ENCODE data around the gene RNPS1. TPM values are rescaled to one million over a fixed set of nuclear protein-coding genes. Genes with fewer than 3 reads are reported as not detected.
A peak's percentile ranks its signal among the peaks of the same experiment; 100 is the strongest.

The RNPS1 gene
- total RNA-seq, 1 donor from 2014 or later = 98.6 TPM

DNA sequence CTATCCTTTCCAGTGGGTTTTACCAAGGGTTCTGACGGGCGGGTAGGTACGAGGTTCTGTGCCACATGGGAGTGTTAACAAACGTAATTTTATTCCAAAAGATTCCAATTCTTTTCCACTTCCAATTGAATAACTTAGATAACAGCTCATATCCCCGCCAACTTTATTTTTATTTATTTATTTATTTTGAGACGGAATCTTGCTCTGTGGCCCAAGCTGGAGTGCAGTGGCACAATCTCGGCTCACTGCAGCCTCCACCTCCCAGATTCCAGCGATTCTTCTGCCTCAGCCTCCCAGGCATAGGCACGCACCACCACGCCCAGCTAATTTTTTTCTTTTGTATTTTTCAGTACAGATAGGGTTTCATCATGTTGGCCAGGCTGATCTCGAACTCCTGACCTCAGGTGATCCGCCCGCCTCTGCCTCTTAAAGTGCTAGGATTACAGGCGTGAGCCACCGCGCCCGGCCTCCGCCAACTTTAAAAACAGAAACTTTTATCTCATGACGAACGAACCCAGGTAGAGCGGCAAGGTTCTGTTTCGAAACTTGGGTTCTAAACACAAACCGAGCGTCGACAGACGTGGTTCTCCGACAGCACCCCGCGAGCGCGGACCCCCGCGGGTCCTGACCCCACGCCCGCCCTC, 17.2 kb downstream of the RNPS1 start:
- Histone ChIP-seq H3K4me3 (peak overlapping the region; percentile 83), H3K27me3 (ENCODE audit: low read depth) (no peaks in the 10 kb centered on the region), H3K36me3 (peaks cover 52% of the 10 kb centered on the region), H3K4me1 (peaks cover 20% of the 10 kb centered on the region), H3K9me3 (no peaks in the 10 kb centered on the region), H3K27ac (peak overlapping the region; percentile 88)
- ATAC-seq (peak in 1 of 2 donors; percentile 11), DNase-seq (no peak)
- TF ChIP-seq CTCF (IDR thresholded peaks at IDR 0.05) = no peak
- intact Hi-C loops (cut with DNase I) = no loop called here

DNA sequence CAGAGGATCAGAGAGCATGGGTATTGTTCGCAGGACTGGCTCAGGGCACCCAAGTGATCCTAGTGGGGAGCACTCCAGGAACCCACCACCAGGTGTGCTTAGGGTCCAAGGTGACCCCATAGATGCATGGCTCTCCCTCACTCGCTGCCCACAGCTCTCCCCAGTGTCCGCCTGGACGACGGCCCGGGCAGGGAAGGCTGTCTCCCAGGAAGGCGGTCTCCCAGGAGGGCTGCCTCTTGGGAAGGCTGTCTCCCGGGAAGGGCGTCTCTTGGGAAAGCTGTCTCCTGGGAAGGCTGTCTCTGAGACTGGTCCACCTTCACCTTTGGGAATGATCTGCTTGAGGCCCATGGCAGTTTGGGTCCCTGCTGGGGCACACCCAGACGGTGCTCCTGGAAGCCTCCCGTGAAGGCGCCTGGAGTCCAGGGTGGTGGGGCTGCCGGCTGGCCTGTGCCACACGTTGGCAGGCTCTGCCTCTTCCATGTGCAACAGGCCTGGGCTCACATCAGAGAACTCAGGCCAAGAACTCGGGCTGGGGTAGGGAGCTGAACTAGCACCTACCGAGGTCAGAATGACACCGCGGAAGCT, 21.5 kb downstream of the RNPS1 start:
- Histone ChIP-seq H3K36me3 (peaks cover 63% of the 10 kb centered on the region), H3K9me3 (no peaks in the 10 kb centered on the region), H3K27ac (no peak overlapping the region), H3K27me3 (ENCODE audit: low read depth) (no peaks in the 10 kb centered on the region), H3K4me1 (peaks cover 10% of the 10 kb centered on the region), H3K4me3 (no peak overlapping the region)
- TF ChIP-seq CTCF (IDR thresholded peaks at IDR 0.05) = no peak
- intact Hi-C loops (cut with DNase I) = no loop called here
- ATAC-seq = no peak
- DNase-seq = no peak

DNA sequence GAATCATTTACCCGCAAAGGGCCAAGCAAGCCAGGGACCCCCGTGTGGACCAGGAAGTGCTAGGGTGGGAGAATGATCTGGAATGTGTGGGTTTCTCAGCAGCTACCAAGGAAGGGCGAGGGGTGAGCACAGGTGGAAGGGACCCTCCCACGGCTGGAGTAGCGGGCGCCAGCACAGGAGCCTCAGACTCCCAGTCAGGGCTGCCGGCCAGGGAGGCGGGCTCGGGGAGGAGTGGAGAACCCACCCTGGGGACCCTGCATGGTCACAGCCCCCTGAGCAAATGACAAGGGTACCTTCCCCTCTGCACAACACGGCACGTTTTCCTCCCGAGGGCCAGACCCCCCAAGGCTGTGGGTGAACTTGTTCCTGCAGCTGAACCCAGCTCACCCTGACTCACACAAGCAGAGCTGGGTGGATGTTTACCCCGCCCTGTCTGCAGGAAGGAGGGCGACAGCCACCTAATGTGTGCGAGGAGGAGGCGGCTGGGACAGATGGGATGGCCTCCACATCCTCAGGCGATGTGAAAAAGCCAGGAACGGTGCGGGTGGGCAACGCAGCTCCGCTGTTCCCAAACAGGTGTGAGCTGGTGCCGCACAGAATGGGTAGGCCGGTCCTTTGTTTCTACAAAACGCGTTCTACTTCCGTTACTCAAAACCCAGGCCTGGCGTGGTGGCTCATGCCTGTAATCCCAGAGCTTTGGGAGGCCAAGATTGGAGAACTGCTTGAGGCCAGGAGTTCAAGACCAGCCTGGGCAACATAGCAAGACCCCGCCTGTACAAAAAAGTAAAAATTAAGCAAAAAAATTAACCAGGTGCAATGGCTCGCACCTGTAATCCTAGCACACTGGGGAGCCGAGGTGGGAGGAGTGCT, 22.8 kb downstream of the RNPS1 start:
- Histone ChIP-seq H3K9me3 (no peaks in the 10 kb centered on the region), H3K4me3 (no peak overlapping the region), H3K27me3 (ENCODE audit: low read depth) (no peaks in the 10 kb centered on the region), H3K36me3 (peaks cover 63% of the 10 kb centered on the region), H3K27ac (no peak overlapping the region), H3K4me1 (peaks cover 4% of the 10 kb centered on the region)
- ATAC-seq = no peak
- no peak for TF ChIP-seq CTCF (IDR thresholded peaks at IDR 0.05)
- no peak for DNase-seq
- intact Hi-C loops (cut with DNase I) = no loop called here

DNA sequence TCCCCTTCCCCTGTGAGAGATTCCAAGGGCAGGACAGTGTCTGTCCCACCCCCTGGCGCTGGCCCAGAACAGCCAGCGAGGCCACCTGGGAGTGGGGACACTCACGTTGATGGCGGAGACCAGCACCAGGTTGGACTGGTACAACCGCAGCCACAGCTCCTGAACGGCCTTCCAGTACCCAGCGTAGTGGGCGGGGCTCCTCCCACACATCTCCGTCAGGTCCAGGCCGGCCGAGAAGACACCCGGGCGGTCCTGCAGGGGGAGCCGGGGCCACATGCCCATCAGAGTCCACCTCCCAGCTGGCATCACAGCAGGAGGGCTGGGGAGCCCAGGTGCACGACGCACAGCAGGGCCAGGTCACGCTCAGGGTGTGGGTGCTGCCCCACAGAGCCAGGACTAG, 23.6 kb downstream of the RNPS1 start:
- no peak overlapping the region for H3K27ac ChIP-seq
- TF ChIP-seq CTCF (IDR thresholded peaks at IDR 0.05) = no peak
- H3K27me3 ChIP-seq (ENCODE audit: low read depth) = no peaks in the 10 kb centered on the region
- no peaks in the 10 kb centered on the region for H3K4me1 ChIP-seq
- no peaks in the 10 kb centered on the region for H3K9me3 ChIP-seq
- intact Hi-C loops (cut with DNase I) = no loop called here
- ATAC-seq (peak; percentile 13 to 19), DNase-seq (no peak)
- peaks cover 66% of the 10 kb centered on the region for H3K36me3 ChIP-seq
- H3K4me3 ChIP-seq = no peak overlapping the region

- Histone ChIP-seq H3K36me3 (peaks cover 63% of the 10 kb centered on the region), H3K9me3 (no peaks in the 10 kb centered on the region), H3K4me1 (no peaks in the 10 kb centered on the region), H3K27me3 (ENCODE audit: low read depth) (no peaks in the 10 kb centered on the region), H3K4me3 (no peak overlapping the region), H3K27ac (no peak overlapping the region)
- peak in 1 of 2 donors; percentile 5 for ATAC-seq
- intact Hi-C loops (cut with DNase I) = no loop called here
- TF ChIP-seq CTCF (IDR thresholded peaks at IDR 0.05) = no peak
- DNase-seq = no peak
These were observed 24.1 kb downstream of the RNPS1 start for GRCh38 chr16:2243781-2244180.
